K562 (cell line): ENCODE results near the gene CDH2. TPM values are rescaled to one million over a fixed set of nuclear protein-coding genes. Genes with fewer than 3 reads are reported as not detected.

ENCODE experiments used
- ATAC-seq: fragments of 200-7000 bp; cut with Tn5 transposase; 3 replicates; pipeline ENCODE4 v1.9.1; 2020; ENCODE audit warnings: moderate library complexity
- BruUV-seq: library from RNA; stranded (reverse); fragments of 400-500 nt; replicated peaks from 2 replicates; lab custom pipeline; 2021; lab: Mats Ljungman, UMichigan
- CTCF ChIA-PET: fragments of 300-600 bp; formaldehyde crosslinking; extraction: SDS; loops from one replicate; lab custom pipeline; 2021; ENCODE audit warnings: low intra/inter-chr PET ratio; lab: Yijun Ruan, JAX
- POLR2A ChIA-PET: fragments of 300-600, 350-650 bp; sonication (Branson Sonifier 250); formaldehyde crosslinking; extraction: SDS; loops from one replicate; lab custom pipeline; 2021; ENCODE audit warnings: antibody characterized with exemption, inconsistent platforms; lab: Yijun Ruan, JAX
- DNase-seq, 4 experiments: peaks; one replicate each; pipeline versions ENCODE4 v3.0.0 to v3.0.0-alpha.2; 2011 to 2018; ENCODE audit warnings: low spot score in 3 of 4, mixed read lengths in 3 of 4; ENCODE audit errors: extremely low read depth in 1 of 4
- FAIRE-seq: peaks from 2 replicates; lab custom pipeline; 2011; peaks lifted over from hg19 to GRCh38; lab: Jason Lieb, UNC
- H2AFZ ChIP-seq: 2 replicates; pipeline ENCODE4 v1.6.0; 2011; ENCODE audit warnings: low read depth, low read length, control low read depth, inconsistent platforms
- H3K27ac ChIP-seq: fragments of 200-600 bp; 3 replicates; pipeline ENCODE4 v1.8.0; 2011; ENCODE audit warnings: low read depth, mild to moderate bottlenecking, control low read depth, inconsistent platforms, low read length, moderate library complexity, mixed read lengths; ENCODE audit errors: extremely low read depth
- H3K27me3 ChIP-seq, 2 experiments: fragments of 300-600 bp in 1 of 2; 2 replicates in 1 of 2; 3 replicates in 1 of 2; pipeline versions ENCODE4 v1.6.0 to v1.8.0; 2011; ENCODE audit warnings: inconsistent platforms in 2 of 2, low read length in 2 of 2, mild to moderate bottlenecking in 1 of 2, mixed read lengths in 1 of 2, moderate library complexity in 1 of 2; ENCODE audit not compliant: control insufficient read depth in 2 of 2, insufficient read depth in 2 of 2
- H3K36me3 ChIP-seq: fragments of 300-600 bp; 3 replicates; pipeline ENCODE4 v1.8.0; 2011; ENCODE audit warnings: mild to moderate bottlenecking, low read length, inconsistent platforms; ENCODE audit not compliant: control insufficient read depth, insufficient read depth
- H3K4me1 ChIP-seq, 2 experiments: fragments of 200-600 bp in 1 of 2; replicated peaks in 1 of 2; 2 replicates in 1 of 2; 3 replicates in 1 of 2; pipeline versions ENCODE4 v1.5.1 to v1.8.0; 2011; ENCODE audit warnings: inconsistent platforms in 2 of 2, low read length in 2 of 2, mild to moderate bottlenecking in 1 of 2, mixed read lengths in 1 of 2, moderate library complexity in 1 of 2; ENCODE audit not compliant: control insufficient read depth in 2 of 2, insufficient read depth in 2 of 2
- H3K4me2 ChIP-seq: 2 replicates; pipeline ENCODE4 v1.6.1; 2011; ENCODE audit warnings: low read length, control low read depth, inconsistent platforms, mixed read lengths; ENCODE audit not compliant: insufficient read depth
- H3K4me3 ChIP-seq: fragments of 200-600 bp; sonication (generic), shearing (Covaris generic); 2 replicates; pipeline ENCODE4 v1.5.1; 2016; ENCODE audit warnings: control low read depth, inconsistent platforms
- H3K79me2 ChIP-seq: fragments of 200-600 bp; 3 replicates; pipeline ENCODE4 v1.8.0; 2011; ENCODE audit warnings: low read length, inconsistent platforms; ENCODE audit not compliant: control insufficient read depth, insufficient read depth
- H3K9ac ChIP-seq, 2 experiments: 2 replicates each; pipeline versions ENCODE4 v1.6.0 to v1.6.1; 2011; ENCODE audit warnings: low read depth in 2 of 2, low read length in 2 of 2, control low read depth in 1 of 2, inconsistent platforms in 1 of 2, mild to moderate bottlenecking in 1 of 2, mixed read lengths in 1 of 2; ENCODE audit not compliant: insufficient read depth in 1 of 2
- H3K9me1 ChIP-seq: one replicate; pipeline ENCODE4 v1.6.0; 2011; ENCODE audit warnings: inconsistent platforms, mild to moderate bottlenecking, low read length, moderate library complexity; ENCODE audit not compliant: control insufficient read depth, insufficient read depth
- H3K9me3 ChIP-seq: replicated peaks from 2 replicates; pipeline ENCODE4 v1.5.1; 2011; ENCODE audit warnings: low read depth, low read length, inconsistent platforms; ENCODE audit not compliant: control insufficient read depth, insufficient read depth
- H4K20me1 ChIP-seq: replicated peaks from 2 replicates; pipeline ENCODE4 v1.6.1; 2011; ENCODE audit warnings: low read length, inconsistent platforms, mixed read lengths; ENCODE audit not compliant: control insufficient read depth, insufficient read depth
- ATF4 ChIP-seq: fragments of 450-650 bp; formaldehyde crosslinking; IDR thresholded peaks from 2 replicates; pipeline ENCODE4 v1.4.0; 2022; ENCODE audit warnings: mild to moderate bottlenecking, moderate library complexity
- CEBPG ChIP-seq, 3 experiments: fragments of 200-800 bp in 1 of 3; sonication (Bioruptor generic) in 1 of 3; sonication (generic) in 1 of 3; formaldehyde crosslinking in 1 of 3; IDR thresholded peaks in 2 of 3; conservative IDR thresholded peaks in 1 of 3; 2 replicates each; pipeline versions ENCODE4 v1.6.1 to v1.8.0; 2016 to 2022; ENCODE audit warnings: missing compliant biosample characterization in 2 of 3, missing genetic modification characterization in 2 of 3, mild to moderate bottlenecking in 1 of 3, missing genetic modification reagents in 1 of 3
- HNRNPLL ChIP-seq: fragments of 200-400 bp; formaldehyde crosslinking; IDR thresholded peaks from 2 replicates; pipeline ENCODE4 v1.6.1; 2017; ENCODE audit warnings: low read length, low read depth, mild to moderate bottlenecking; ENCODE audit not compliant: poor library complexity, severe bottlenecking
- KAT8 ChIP-seq: fragments of 450-650 bp; IDR thresholded peaks from 2 replicates; pipeline ENCODE4 v1.6.1; 2016; ENCODE audit warnings: low read depth, mild to moderate bottlenecking
- MYBL2 ChIP-seq, 2 experiments: fragments of 450-650 bp in 1 of 2; sonication (generic) in 1 of 2; formaldehyde crosslinking in 1 of 2; IDR thresholded peaks; 2 replicates each; pipeline versions ENCODE4 v1.6.1 to v1.8.1; 2017 to 2022; ENCODE audit warnings: borderline replicate concordance in 1 of 2, inconsistent platforms in 1 of 2, low read depth in 1 of 2, mild to moderate bottlenecking in 1 of 2, missing genetic modification reagents in 1 of 2, moderate library complexity in 1 of 2
- ZBTB11 ChIP-seq, 3 experiments: fragments of 200-800 bp in 1 of 3; fragments of 250-450 bp in 1 of 3; fragments of 450-650 bp in 1 of 3; sonication (Bioruptor Pico) in 1 of 3; sonication (Bioruptor generic) in 1 of 3; formaldehyde crosslinking in 1 of 3; IDR thresholded peaks; 2 replicates each; pipeline versions ENCODE4 v1.6.1 to v1.8.0; 2016 to 2022; ENCODE audit warnings: mild to moderate bottlenecking in 2 of 3, missing genetic modification characterization in 2 of 3, missing compliant biosample characterization in 1 of 3, moderate library complexity in 1 of 3
- ZNF146 ChIP-seq: IDR thresholded peaks from one replicate; pipeline ENCODE4 v1.6.1; 2018; ENCODE audit warnings: missing compliant biosample characterization; ENCODE audit not compliant: unreplicated experiment
- WGBS: fragments of 100-300 bp; shearing (Covaris generic); methylation state at CpG from one replicate; pipeline ENCODE4 v1.1.6; 2016; ENCODE audit warnings: low coverage, mixed read lengths; ENCODE audit not compliant: insufficient coverage; ENCODE audit errors: missing lambda C conversion rate; 5-methylcytosine and 5-hydroxymethylcytosine counted together
- in situ Hi-C: fragments of 300-500 bp; cut with MboI; formaldehyde crosslinking; loops from 4 replicates; pipeline ENCODE4 v1.15.0; 2018; ENCODE audit warnings: inconsistent platforms, mixed read lengths
- intact Hi-C: fragments of 100-400 bp; cut with micrococcal nuclease; formaldehyde crosslinking; loops from 2 replicates; pipeline ENCODE4 v1.14.2; 2022
- polyA plus RNA-seq, 8 experiments: library from polyadenylated mRNA; depleted of rRNA in 4 of 8; stranded (reverse) in 5 of 8; unstranded in 3 of 8; fragments of >200 nt; fragmentation: Nextera tagmentation in 2 of 8; fragmentation: Illumina TruSeq in 1 of 8; extraction: Ambion mirVana in 2 of 8; extraction: Trizol in 1 of 8; gene quantifications; 2 replicates each; pipeline versions ENCODE4 v1.2.1 to v1.2.3, GENCODE V29; 2011 to 2014; ENCODE audit warnings: inconsistent platforms in 1 of 8, missing spikeins in 1 of 8
- total RNA-seq, 7 experiments: library from RNA; depleted of rRNA in 6 of 7; stranded (reverse); fragments of >200 nt in 6 of 7; fragmentation: Illumina TruSeq in 2 of 7; extraction: Trizol in 2 of 7; gene quantifications; 2 replicates each; pipeline versions ENCODE4 v1.2.1 to v1.2.3, GENCODE V29; 2011 to 2021; ENCODE audit warnings: low replicate concordance in 1 of 7

CDH2 gene
- total and polyA plus RNA-seq, 9 of the 15 experiments (the other 6 are each of a cell fraction or from before 2014, with no cell fraction given): 0.04 TPM; not detected in 8

- TF ChIP-seq MYBL2 (IDR thresholded peaks at IDR 0.05; ENCODE audit: low read depth) (no peak), MYBL2 (CRISPR knock-in tag; IDR thresholded peaks at IDR 0.05; ENCODE audit: borderline replicate concordance) (no peak), HNRNPLL (no peak), ATF4 (no peak)
- TF ChIP-seq, all 486 proteins: peak for 0
Observed at GRCh38 chr18:28201056-28201455, 24.1 kb upstream of the CDH2 start (continued).

GRCh38 chr18:28198620-28199019 lies 21.7 kb upstream of the CDH2 start:
- Histone ChIP-seq H3K4me2 (no peak overlapping the region), H3K79me2 (no peaks in the 10 kb centered on the region), H3K27ac (no peak overlapping the region), H3K9me1 (no peaks in the 10 kb centered on the region), H3K4me3 (no peak overlapping the region), H3K9me3 (no peaks in the 10 kb centered on the region), H3K9ac (no peak overlapping the region), H3K36me3 (no peaks in the 10 kb centered on the region), H4K20me1 (no peaks in the 10 kb centered on the region), H3K27me3 (no peaks in the 10 kb centered on the region), H2AFZ (no peak overlapping the region), H3K4me1 (no peaks in the 10 kb centered on the region)
- ATAC-seq (no peak), DNase-seq (no peak), FAIRE-seq (no peak)
- BruUV-seq: no TSS peak
- WGBS: 0% methylated on average over 5 of the region's 5 CpGs
- intact Hi-C loops: no loop called here
- CTCF ChIA-PET: no interaction called here
- POLR2A ChIA-PET: no interaction called here
- in situ Hi-C loops: no loop called here
- TF ChIP-seq KAT8 (no peak), ZNF146 (no peak), ZBTB11 (CRISPR knock-in tag; IDR thresholded peaks at IDR 0.05) (no peak), CEBPG (CRISPR knock-in tag; IDR thresholded peaks at IDR 0.05) (no peak), CEBPG (tag; conservative IDR thresholded peaks at IDR 0.05 in 1 of 2, IDR thresholded peaks at IDR 0.05 in 1 of 2) (no peak)
